Loucy (cell line): ENCODE results near the gene ALK.

Experiments used
- H2AFZ ChIP-seq: fragments of 200-600 bp; sonication (generic); 2 replicates; pipeline ENCODE4 v1.6.0; 2016; ENCODE audit warnings: antibody characterized with exemption, mild to moderate bottlenecking, low read length, moderate library complexity
- H3F3A ChIP-seq: fragments of 200-600 bp; 2 replicates; pipeline ENCODE4 v1.6.0; 2016; ENCODE audit warnings: antibody characterized with exemption, low read depth, mild to moderate bottlenecking
- H3K27me3 ChIP-seq: fragments of 200-600 bp; sonication (generic); 2 replicates; pipeline ENCODE4 v1.6.1; 2014; ENCODE audit warnings: low read length, mild to moderate bottlenecking; ENCODE audit not compliant: insufficient read depth, poor library complexity, severe bottlenecking
- H3K36me3 ChIP-seq: fragments of 200-600 bp; sonication (generic); 2 replicates; pipeline ENCODE4 v1.6.1; 2016; ENCODE audit warnings: low read length; ENCODE audit not compliant: insufficient read depth
- H3K4me1 ChIP-seq: fragments of 200-600 bp; sonication (generic); 2 replicates; pipeline ENCODE4 v1.5.1; 2014; ENCODE audit warnings: low read length, mild to moderate bottlenecking; ENCODE audit not compliant: insufficient read depth, poor library complexity, severe bottlenecking
- H3K4me2 ChIP-seq: fragments of 200-600 bp; sonication (generic); 2 replicates; pipeline ENCODE4 v1.6.0; 2014; ENCODE audit warnings: antibody characterized with exemption, low read length, low read depth, mild to moderate bottlenecking; ENCODE audit not compliant: poor library complexity, severe bottlenecking
- H3K4me3 ChIP-seq: fragments of 200-600 bp; sonication (generic); 2 replicates; pipeline ENCODE4 v1.5.1; 2014; ENCODE audit warnings: low read length, mild to moderate bottlenecking, mixed read lengths; ENCODE audit not compliant: poor library complexity, severe bottlenecking
- H3K79me2 ChIP-seq: fragments of 200-600 bp; sonication (generic); 2 replicates; pipeline ENCODE4 v1.6.1; 2014; ENCODE audit warnings: low read length; ENCODE audit not compliant: insufficient read depth
- H3K9ac ChIP-seq: fragments of 200-600 bp; sonication (generic); 2 replicates; pipeline ENCODE4 v1.6.0; 2014; ENCODE audit warnings: mild to moderate bottlenecking, low read depth, low read length, moderate library complexity; ENCODE audit not compliant: poor library complexity, severe bottlenecking
- H3K9me2 ChIP-seq: fragments of 200-600 bp; sonication (generic); replicated peaks from 2 replicates; pipeline ENCODE4 v1.6.1; 2016; ENCODE audit warnings: low read depth, low read length, mixed read lengths
- H3K9me3 ChIP-seq: fragments of 200-600 bp; sonication (generic); 2 replicates; pipeline ENCODE4 v1.6.1; 2014; ENCODE audit warnings: mild to moderate bottlenecking, antibody characterized with exemption, low read length, low read depth; ENCODE audit not compliant: insufficient read depth
- H4K20me1 ChIP-seq: fragments of 200-600 bp; sonication (generic); 2 replicates; pipeline ENCODE4 v1.6.0; 2014; ENCODE audit warnings: antibody characterized with exemption, low read length, mild to moderate bottlenecking; ENCODE audit not compliant: insufficient read depth, poor library complexity, severe bottlenecking
- CTCF ChIP-seq: fragments of 200-600 bp; sonication (generic); conservative IDR thresholded peaks from 2 replicates; pipeline ENCODE4 v1.5.1; 2014; ENCODE audit warnings: mild to moderate bottlenecking, antibody characterized with exemption, low read length
- EZH2phosphoT487 ChIP-seq: fragments of 200-600 bp; IDR thresholded peaks from 2 replicates; pipeline ENCODE4 v1.6.1; 2018; ENCODE audit warnings: antibody characterized with exemption, mild to moderate bottlenecking, moderate library complexity, borderline replicate concordance

Gene ALK

GRCh38 chr2:29561628-29562027, 359.8 kb downstream of the ALK start:
- H3K9me2 ChIP-seq: no peaks in the 10 kb centered on the region
- no peaks in the 10 kb centered on the region for H3K79me2 ChIP-seq
- no peak overlapping the region for H3K4me3 ChIP-seq
- H3F3A ChIP-seq: no peaks in the 10 kb centered on the region
- no peak overlapping the region for H3K4me2 ChIP-seq
- H3K9me3 ChIP-seq: no peaks in the 10 kb centered on the region
- H2AFZ ChIP-seq: no peak overlapping the region
- TF ChIP-seq CTCF: no peak
- no peaks in the 10 kb centered on the region for H4K20me1 ChIP-seq
- no peak overlapping the region for H3K9ac ChIP-seq
- no peaks in the 10 kb centered on the region for H3K36me3 ChIP-seq
- no peaks in the 10 kb centered on the region for H3K4me1 ChIP-seq
- no peaks in the 10 kb centered on the region for H3K27me3 ChIP-seq

- Histone ChIP-seq H3K9ac (no peak overlapping the region), H3K4me3 (no peak overlapping the region), H4K20me1 (no peaks in the 10 kb centered on the region), H3K4me1 (no peaks in the 10 kb centered on the region), H3F3A (no peaks in the 10 kb centered on the region), H2AFZ (no peak overlapping the region), H3K27me3 (no peaks in the 10 kb centered on the region), H3K79me2 (no peaks in the 10 kb centered on the region), H3K4me2 (no peak overlapping the region), H3K36me3 (no peaks in the 10 kb centered on the region), H3K9me2 (no peaks in the 10 kb centered on the region), H3K9me3 (no peaks in the 10 kb centered on the region)
- TF ChIP-seq CTCF: no peak
Measured at GRCh38 chr2:29561181-29561580, 360.2 kb downstream of the ALK start.

- Histone ChIP-seq H3K4me1 (no peaks in the 10 kb centered on the region), H3K79me2 (no peaks in the 10 kb centered on the region), H3K36me3 (no peaks in the 10 kb centered on the region)
Measured at GRCh38 chr2:29560566-29560965, 360.8 kb downstream of the ALK start.

More at GRCh38 chr2:29560566-29560965, 360.8 kb downstream of the ALK start:
- Histone ChIP-seq H4K20me1 (no peaks in the 10 kb centered on the region), H3F3A (no peaks in the 10 kb centered on the region), H3K27me3 (no peaks in the 10 kb centered on the region), H3K9me2 (no peaks in the 10 kb centered on the region), H3K4me3 (no peak overlapping the region), H3K4me2 (no peak overlapping the region), H2AFZ (no peak overlapping the region), H3K9me3 (no peaks in the 10 kb centered on the region), H3K9ac (no peak overlapping the region)
- no peak for TF ChIP-seq EZH2phosphoT487
- no peak for TF ChIP-seq CTCF
